Thyroid gland (tissue), 4 donors: Measurements from ENCODE around the gene PKHD1.
A peak's percentile ranks its signal among the peaks of the same experiment; 100 is the strongest.

Experiments
- CTCF ChIP-seq, 6 experiments: fragments of 200-600 bp in 3 of 6; fragments of 450-650 bp in 3 of 6; sonication (generic) in 3 of 6; IDR thresholded peaks; one replicate each; pipeline ENCODE4 v1.5.1; 2016 to 2019; ENCODE audit warnings: antibody characterized with exemption in 6 of 6, mild to moderate bottlenecking in 2 of 6, inconsistent platforms in 1 of 6, moderate library complexity in 1 of 6
- POLR2A ChIP-seq, 2 donors: fragments of 450-650 bp; IDR thresholded peaks; one replicate each; pipeline ENCODE4 v1.6.1; 2017; ENCODE audit warnings: antibody characterized with exemption in 2 of 2, mild to moderate bottlenecking in 2 of 2, moderate library complexity in 1 of 2

- TF ChIP-seq POLR2A (IDR thresholded peaks at IDR 0.05) (no peak), CTCF (IDR thresholded peaks at IDR 0.05) (peak; percentile 23 to 62 (median 49))
Observed at GRCh38 chr6:51855310-51856082, 231.9 kb downstream of the PKHD1 start.
